Fibroblast of pulmonary artery (primary cell): Measurements from ENCODE around the gene ATG4B.

Experiments
- DNase-seq: peaks from one replicate; pipeline ENCODE4 v3.0.0-alpha.2; 2010; ENCODE audit warnings: low read depth
- H3K4me3 ChIP-seq: replicated peaks from 2 replicates; pipeline ENCODE4 v1.5.1; 2011; ENCODE audit warnings: low read depth, mild to moderate bottlenecking, control low read depth, low read length, moderate library complexity
- TF ChIP-seq, protein P1 (sequence below): IDR thresholded peaks from 2 replicates; pipeline ENCODE4 v1.5.1; 2011; ENCODE audit warnings: mild to moderate bottlenecking, control low read depth, low read length, inconsistent platforms; ENCODE audit errors: missing control alignments

ATG4B gene

DNA sequence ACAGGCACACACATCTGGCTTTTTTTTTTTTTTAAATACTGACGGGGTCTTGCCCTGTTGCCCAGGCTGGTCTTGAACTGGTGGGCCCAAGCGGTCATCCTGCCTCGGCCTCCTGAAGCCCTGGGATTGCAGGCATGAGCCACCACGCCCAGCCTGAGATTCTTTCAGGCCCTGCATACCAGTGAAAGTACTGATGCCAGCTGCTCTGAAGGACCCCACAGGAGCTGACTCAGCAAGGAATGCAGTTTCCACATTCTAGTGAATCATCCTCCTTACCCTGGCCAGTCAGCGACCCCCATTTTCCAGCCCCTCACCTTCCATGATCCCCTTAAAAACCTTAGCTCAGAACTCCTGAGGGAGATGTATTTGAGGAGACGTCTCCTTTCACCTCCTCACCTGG is 55.0 kb downstream of the ATG4B start:
- H3K4me3 ChIP-seq: no peak overlapping the region
- DNase-seq: peak; percentile 74
- TF ChIP-seq, protein P1, sequence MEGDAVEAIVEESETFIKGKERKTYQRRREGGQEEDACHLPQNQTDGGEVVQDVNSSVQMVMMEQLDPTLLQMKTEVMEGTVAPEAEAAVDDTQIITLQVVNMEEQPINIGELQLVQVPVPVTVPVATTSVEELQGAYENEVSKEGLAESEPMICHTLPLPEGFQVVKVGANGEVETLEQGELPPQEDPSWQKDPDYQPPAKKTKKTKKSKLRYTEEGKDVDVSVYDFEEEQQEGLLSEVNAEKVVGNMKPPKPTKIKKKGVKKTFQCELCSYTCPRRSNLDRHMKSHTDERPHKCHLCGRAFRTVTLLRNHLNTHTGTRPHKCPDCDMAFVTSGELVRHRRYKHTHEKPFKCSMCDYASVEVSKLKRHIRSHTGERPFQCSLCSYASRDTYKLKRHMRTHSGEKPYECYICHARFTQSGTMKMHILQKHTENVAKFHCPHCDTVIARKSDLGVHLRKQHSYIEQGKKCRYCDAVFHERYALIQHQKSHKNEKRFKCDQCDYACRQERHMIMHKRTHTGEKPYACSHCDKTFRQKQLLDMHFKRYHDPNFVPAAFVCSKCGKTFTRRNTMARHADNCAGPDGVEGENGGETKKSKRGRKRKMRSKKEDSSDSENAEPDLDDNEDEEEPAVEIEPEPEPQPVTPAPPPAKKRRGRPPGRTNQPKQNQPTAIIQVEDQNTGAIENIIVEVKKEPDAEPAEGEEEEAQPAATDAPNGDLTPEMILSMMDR: no peak

DNA sequence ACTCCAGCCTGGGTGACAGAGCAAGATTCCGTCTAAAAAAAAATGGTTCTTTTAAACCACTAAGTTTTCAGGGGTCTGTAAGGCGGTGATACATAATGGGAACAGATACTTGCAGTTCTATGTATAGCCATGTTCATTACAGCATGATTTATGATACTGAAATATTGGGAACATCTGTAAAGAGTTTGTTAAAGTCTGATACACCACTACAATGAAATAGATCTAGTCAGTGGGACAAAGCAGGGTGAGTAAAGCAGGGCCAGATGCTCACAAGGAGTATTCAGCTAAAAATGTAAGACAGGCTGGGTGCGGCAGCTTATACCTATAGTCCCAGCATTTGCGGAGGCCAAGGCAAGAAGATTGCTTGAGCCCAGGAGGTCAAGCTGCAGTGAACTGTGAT is 58.2 kb downstream of the ATG4B start:
- no peak overlapping the region for H3K4me3 ChIP-seq
- TF ChIP-seq, protein P1: no peak
- no peak for DNase-seq

DNA sequence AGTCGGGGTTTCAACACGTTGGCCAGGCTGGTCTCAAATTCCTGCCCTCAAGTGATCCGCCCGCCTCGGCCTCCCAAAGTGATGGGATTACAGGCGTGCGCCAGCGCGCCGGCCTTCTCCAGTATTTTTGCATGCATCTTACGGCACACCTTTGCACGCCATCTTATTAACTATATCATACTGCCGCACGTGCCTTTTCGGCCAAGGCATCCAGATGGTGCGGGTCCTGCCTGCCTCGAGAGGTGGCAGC is 63.6 kb downstream of the ATG4B start:
- H3K4me3 ChIP-seq: peak overlapping the region; percentile 69
- TF ChIP-seq, protein P1: peak; percentile 21
- no peak for DNase-seq

DNA sequence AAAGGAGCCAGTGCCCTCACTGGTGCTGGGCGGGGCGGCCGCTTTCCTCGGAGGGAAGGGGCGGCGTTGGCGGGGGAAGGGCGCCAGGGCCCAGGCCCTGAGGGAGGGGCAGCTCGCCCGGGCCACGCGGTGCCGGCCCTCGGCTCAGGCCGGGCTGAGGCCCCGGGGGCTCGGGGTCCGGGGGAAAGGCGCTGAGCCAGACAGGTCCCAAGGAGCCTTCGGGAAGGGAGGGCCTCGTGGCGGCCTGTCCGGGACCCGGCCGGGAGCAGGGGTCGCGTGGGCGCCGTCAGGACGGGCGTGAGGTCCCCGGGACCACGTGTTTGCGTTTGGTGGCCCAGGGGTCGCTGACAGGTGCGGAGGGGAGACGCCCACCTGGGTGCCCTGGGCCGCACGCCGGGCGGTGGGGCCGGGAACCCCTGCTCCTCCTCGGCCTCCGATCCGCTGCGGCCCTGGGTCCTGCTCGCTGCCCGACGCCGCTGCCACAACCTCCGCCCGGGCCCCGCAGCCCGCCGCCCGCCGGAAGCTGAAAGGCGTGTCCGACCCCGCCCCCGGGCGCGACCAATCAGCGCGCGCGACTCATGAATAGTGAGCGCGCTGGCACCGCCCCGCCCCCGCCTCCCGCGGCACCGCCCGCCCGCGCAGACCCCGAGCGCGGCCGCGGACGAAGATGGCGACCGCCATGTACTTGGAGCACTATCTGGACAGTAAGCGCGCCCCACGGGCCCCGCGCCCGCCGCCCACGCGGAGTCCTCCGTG is 64.1 kb downstream of the ATG4B start, which contains the start of gene ING5:
ING5 (plus strand) TSS at position 641 of the 756 bp plus-strand sequence; CDS start at position 668, 27 bp downstream.
- peak within 1 kb of the TSS; percentile 76 for H3K4me3 ChIP-seq
- TF ChIP-seq, protein P1: no peak
- peak; percentile 91 for DNase-seq

DNA sequence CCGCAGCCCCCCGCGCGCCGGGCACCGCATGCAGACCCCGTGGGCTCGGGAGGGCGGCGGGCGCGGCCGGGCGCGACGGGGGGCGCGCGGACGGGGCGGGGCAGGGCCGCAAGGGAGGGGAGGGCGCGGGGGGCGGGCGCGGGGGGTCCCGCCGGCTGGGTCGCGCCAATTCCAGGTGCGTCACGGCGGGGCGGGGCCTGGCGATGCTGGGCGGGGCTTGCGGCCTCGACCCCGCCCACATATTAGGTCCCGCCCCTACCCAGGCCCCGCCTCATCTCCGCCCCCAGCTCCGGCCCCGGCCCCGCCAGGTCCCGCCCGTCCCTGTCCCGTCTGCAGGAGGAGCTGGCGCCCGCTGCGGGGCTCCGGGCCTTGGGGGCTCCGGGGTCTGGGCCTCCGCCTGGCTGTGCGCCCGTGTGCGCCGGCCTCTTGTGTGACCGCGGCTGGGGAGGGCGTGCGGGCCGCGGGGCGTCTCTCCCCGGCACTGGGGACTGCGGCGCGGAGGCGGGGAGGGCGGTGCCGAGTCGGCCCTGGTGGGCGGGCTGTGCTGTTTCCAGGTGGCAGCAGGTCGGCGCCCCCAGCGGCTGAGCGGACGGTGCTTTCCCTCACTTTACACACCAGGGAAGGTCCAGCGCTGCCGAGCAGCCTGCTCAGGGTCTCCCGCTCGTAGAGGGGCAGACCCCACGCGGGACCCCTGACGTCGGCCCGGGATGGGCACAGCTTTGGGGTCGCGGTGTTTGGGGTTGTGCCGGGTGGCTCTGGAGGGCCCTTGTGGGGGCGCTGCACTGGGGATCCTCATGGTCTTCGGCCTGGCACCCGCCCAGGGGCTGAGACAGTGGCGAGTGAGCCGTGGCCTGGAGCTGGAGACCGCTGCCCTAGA is 64.9 kb downstream of the ATG4B start:
- peak; percentile 83 for DNase-seq
- TF ChIP-seq, protein P1: no peak
- H3K4me3 ChIP-seq: peak overlapping the region; percentile 76

DNA sequence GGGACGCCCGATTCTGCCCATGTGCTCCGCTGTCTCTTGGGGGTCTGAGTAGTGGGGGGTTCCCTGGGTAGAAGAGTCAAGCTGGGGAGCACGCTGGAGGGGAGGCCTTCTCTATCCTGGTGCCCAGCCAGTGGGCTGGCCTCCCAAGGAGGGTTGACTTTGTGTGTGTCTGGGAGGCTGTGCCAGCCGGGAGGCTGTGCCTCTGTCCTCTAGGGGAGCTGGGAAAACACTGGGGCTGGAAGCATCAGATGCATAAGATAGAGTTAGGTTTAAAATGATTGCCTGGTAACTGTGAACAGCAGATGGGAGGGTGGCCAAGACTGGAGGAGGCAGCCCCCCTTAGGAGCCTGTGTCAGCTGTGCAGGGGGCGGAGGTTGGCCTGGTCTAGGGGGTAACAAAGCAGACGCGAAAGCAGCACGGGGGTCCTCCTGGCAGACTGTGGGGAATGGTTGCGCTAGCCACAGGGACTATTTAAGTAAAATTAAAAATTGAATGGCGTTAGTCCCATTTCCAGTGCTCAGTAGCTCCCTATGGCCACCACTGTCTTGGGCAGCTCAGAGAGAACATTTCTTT is 65.6 kb downstream of the ATG4B start:
- TF ChIP-seq, protein P1: no peak
- H3K4me3 ChIP-seq: peak overlapping the region; percentile 76
- DNase-seq: peak; percentile 17
